Mucosa of rectum (tissue), 2 donors: ENCODE measurements around the gene SMOC2.

Experiments used
- H3K27ac ChIP-seq, 2 donors: one replicate each; pipeline ENCODE4 v1.7.0; 2013; ENCODE audit warnings: inconsistent platforms in 2 of 2, low read depth in 2 of 2, low read length in 2 of 2
- H3K27me3 ChIP-seq, 2 donors: one replicate each; pipeline ENCODE4 v1.7.0; 2013; ENCODE audit warnings: low read length in 2 of 2; ENCODE audit not compliant: control insufficient read depth in 2 of 2, insufficient read depth in 2 of 2
- H3K36me3 ChIP-seq, 2 donors: one replicate each; pipeline ENCODE4 v1.7.0; 2013; ENCODE audit warnings: low read length in 2 of 2; ENCODE audit not compliant: control insufficient read depth in 2 of 2, insufficient read depth in 2 of 2
- H3K4me1 ChIP-seq, 2 donors: one replicate each; pipeline ENCODE4 v1.7.0; 2013; ENCODE audit warnings: low read length in 2 of 2, mild to moderate bottlenecking in 1 of 2; ENCODE audit not compliant: control insufficient read depth in 2 of 2, insufficient read depth in 2 of 2
- H3K4me3 ChIP-seq, 2 donors: one replicate each; pipeline ENCODE4 v1.7.0; 2013; ENCODE audit warnings: low read length in 2 of 2
- H3K9ac ChIP-seq, 2 donors: one replicate each; pipeline ENCODE4 v1.7.0; 2013; ENCODE audit warnings: low read length in 2 of 2, low read depth in 1 of 2, mild to moderate bottlenecking in 1 of 2
- H3K9me3 ChIP-seq, 2 donors: one replicate each; pipeline ENCODE4 v1.7.0; 2013; ENCODE audit warnings: low read length in 2 of 2; ENCODE audit not compliant: control insufficient read depth in 2 of 2
- donor health status: healthy.
- donor health status: Normal muscosa, but diverticular disease.

SMOC2 gene

DNA sequence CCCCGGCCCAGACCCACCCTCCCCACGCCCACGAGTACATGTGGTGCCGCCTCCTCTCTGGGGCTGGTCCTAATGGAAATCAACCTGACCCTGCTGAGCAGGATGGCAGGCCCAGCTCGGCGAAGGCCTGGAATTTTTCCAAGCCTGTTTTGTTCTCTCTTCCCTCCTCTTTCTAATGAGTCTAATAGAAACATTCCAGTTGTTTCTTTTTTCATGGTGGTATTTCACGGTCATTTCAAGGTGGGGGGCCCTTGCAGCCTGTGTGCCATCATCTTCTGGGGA is 16.6 kb downstream of the SMOC2 start:
- Histone ChIP-seq H3K27ac (no peak overlapping the region), H3K9me3 (no peaks in the 10 kb centered on the region), H3K27me3 (no peaks in the 10 kb centered on the region), H3K4me1 (peaks cover 0 to 7% of the 10 kb centered on the region in 2 donors), H3K36me3 (no peaks in the 10 kb centered on the region), H3K9ac (no peak overlapping the region), H3K4me3 (no peak overlapping the region)

DNA sequence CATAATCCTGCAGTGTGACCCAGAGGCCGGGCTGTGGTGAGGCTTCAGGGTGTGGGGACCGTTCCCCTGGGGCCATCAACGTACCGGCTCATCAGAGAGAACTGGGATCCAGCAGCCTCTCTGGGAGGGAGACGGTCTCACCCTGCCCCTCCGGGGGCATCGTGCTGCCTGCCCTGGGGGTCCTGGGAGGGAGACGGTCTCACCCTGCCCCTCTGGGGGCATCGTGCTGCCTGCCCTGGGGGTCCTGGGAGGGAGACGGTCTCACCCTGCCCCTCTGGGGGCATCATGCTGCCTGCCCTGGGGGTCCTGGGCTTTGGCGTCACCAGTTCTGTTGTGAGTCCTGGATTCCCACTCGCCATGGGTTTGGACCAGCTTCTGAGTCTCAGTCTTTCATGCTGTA is 17.1 kb downstream of the SMOC2 start:
- Histone ChIP-seq H3K27ac (no peak overlapping the region), H3K4me1 (peaks cover 0 to 3% of the 10 kb centered on the region in 2 donors), H3K9me3 (no peaks in the 10 kb centered on the region), H3K4me3 (no peak overlapping the region), H3K36me3 (no peaks in the 10 kb centered on the region), H3K9ac (no peak overlapping the region), H3K27me3 (no peaks in the 10 kb centered on the region)

DNA sequence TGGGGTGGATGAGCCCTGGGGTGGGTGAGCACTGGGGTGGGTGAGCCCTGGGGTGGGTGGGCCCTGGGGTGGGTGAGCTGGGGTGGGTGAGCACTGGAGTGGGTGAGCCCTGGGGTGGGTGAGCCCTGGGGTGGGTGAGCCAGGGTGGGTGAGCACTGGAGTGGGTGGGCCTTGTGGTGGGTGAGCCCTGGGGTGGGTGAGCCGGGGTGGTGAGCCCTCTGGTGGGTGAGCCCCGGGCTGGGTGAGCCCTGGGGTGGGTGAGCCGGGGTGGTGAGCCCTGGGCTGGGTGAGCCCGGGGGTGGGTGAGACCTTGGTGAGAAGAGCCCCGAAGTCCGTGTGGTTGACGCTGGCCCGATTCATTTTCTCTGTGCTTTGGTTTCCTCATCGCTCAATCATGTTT is 18.6 kb downstream of the SMOC2 start:
- Histone ChIP-seq H3K27me3 (no peaks in the 10 kb centered on the region), H3K36me3 (no peaks in the 10 kb centered on the region), H3K4me1 (no peaks in the 10 kb centered on the region), H3K9me3 (no peaks in the 10 kb centered on the region), H3K9ac (no peak overlapping the region), H3K27ac (no peak overlapping the region), H3K4me3 (no peak overlapping the region)

DNA sequence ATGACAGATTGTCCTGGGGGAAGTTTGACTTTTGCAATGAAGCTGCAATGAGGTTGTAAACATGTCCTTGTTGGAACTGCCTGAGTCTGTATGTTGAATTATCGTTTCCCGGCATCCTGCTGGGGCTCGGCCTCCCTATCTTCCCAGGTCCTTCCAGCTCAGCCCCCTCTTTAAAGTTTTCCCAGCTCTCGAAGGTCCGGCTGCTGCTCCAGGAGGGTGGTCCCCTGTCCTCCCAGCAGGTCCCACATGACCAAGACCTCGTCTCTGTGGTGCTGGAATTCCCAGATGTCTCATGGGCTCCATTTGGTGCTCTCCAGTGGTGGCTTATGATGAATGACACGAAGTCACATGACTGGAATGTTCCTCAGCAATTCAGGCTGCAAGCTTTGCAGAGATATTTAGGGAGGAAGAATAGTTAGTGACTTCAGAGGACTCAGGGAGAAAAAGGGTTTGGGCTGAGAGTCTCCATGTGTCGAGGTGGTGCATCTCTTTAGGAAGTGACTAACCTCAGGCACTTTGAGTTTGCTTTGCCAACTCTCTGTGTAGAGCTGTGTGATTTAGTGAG is 21.4 kb downstream of the SMOC2 start:
- Histone ChIP-seq H3K9ac (no peak overlapping the region), H3K36me3 (no peaks in the 10 kb centered on the region), H3K27ac (no peak overlapping the region), H3K4me3 (no peak overlapping the region), H3K27me3 (no peaks in the 10 kb centered on the region), H3K4me1 (no peaks in the 10 kb centered on the region), H3K9me3 (no peaks in the 10 kb centered on the region)

DNA sequence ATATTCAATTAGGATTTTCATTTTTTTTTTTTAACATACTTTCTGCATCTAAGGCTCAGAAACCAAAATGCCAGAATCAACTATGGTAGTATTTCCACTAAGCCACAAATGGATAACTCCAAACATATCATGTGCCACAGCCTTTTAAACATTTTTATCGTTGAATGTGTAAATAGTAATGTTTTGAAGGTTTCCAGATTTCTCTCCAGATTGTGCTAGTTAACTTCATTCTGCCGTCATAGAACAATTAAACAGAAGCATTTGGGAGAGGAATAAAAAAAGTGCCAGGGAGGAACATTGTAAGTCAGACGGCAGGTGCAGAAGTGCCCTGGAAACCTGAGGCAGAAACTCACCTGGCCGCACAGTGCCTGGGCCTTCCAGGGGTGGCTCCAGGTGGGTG is 23.6 kb downstream of the SMOC2 start:
- Histone ChIP-seq H3K4me1 (no peaks in the 10 kb centered on the region), H3K9ac (no peak overlapping the region), H3K4me3 (no peak overlapping the region), H3K27ac (no peak overlapping the region), H3K27me3 (no peaks in the 10 kb centered on the region), H3K9me3 (no peaks in the 10 kb centered on the region), H3K36me3 (no peaks in the 10 kb centered on the region)

DNA sequence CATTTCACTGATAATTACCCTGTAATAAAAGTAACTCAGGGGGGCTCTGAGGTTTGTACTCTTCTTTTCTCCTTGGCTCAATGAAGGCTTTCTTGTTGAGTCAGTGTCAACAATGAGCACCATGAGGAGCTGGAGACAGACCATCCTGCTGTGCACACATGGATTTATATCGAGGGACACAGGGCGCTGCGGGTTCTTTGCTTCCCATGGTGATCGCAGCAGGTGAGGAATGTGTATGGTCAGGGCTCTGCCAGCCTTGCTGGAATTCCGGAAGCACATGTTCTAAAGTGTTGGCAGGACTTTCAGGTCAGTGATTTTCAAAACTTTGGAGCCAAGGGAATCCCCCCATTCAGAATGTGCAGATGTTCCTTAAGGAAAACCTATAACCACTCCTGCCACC is 27.1 kb downstream of the SMOC2 start:
- no peak overlapping the region for H3K4me3 ChIP-seq
- H3K27me3 ChIP-seq, result no peaks in the 10 kb centered on the region
- no peak overlapping the region for H3K9ac ChIP-seq
- no peaks in the 10 kb centered on the region for H3K36me3 ChIP-seq
- H3K9me3 ChIP-seq, result no peaks in the 10 kb centered on the region
- no peak overlapping the region for H3K27ac ChIP-seq
- H3K4me1 ChIP-seq, result no peaks in the 10 kb centered on the region

DNA sequence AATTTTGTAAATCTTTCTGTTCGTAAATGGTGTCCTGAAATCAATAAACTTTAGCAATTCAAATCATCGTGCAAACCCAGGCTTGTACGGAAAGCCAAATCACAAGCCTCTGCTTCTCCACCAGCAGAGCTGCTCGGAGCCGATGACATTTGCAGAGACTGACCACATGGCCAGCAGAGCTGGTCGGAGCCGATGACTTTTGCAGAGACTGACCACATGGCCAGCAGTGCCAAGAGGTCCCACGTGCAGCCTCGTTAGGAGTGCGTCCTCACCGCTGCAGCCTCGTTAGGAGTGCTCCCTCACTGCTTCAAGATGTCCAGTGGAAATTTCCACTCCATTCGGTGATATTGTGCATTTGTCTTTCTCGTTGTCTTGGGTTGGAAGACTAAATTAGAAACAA is 28.5 kb downstream of the SMOC2 start:
- Histone ChIP-seq H3K36me3 (no peaks in the 10 kb centered on the region), H3K27me3 (no peaks in the 10 kb centered on the region), H3K27ac (no peak overlapping the region), H3K4me1 (no peaks in the 10 kb centered on the region), H3K9ac (no peak overlapping the region), H3K9me3 (no peaks in the 10 kb centered on the region), H3K4me3 (no peak overlapping the region)

DNA sequence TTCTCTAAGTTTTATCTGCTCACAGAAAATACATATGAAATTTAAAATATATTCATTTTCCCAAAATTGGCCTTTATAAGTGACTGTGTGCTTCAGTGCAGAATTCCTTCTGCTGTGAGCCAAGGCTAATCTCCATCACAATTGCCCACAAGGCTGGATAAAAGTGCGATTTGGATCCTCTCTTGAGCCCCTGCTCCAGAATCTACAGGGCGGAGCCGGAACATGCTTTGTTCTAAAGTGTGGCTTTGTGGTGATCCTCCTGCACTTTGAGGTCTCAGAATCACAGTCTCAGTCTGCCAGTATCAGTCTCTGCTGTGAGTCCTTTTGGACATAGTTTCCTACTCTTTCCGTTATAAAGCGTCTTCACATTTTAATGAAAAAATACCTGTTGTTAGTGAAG is 28.9 kb downstream of the SMOC2 start:
- no peaks in the 10 kb centered on the region for H3K27me3 ChIP-seq
- no peaks in the 10 kb centered on the region for H3K36me3 ChIP-seq
- H3K27ac ChIP-seq, result no peak overlapping the region
- H3K4me3 ChIP-seq, result no peak overlapping the region
- H3K4me1 ChIP-seq, result no peaks in the 10 kb centered on the region
- H3K9me3 ChIP-seq, result no peaks in the 10 kb centered on the region
- H3K9ac ChIP-seq, result no peak overlapping the region

DNA sequence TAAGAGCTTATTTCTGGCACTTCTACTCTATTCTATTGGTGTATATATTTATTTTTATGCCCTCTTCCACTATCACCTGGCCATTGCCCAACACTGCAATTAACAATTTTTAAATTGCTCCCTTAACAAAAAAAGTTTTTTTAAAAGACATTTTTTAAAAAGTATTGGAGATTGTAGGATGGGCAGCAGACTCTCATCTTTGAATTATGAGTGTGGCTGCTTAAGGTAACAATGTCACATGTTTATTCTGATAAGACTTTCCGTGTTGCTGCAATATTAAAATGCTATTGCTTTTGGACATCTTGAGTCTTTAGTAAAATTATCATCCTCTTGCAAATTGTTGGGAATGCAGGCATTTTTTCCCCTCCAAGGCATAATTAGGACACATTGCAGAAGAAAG is 31.4 kb downstream of the SMOC2 start:
- Histone ChIP-seq H3K4me3 (no peak overlapping the region), H3K36me3 (no peaks in the 10 kb centered on the region), H3K27ac (no peak overlapping the region), H3K9ac (no peak overlapping the region), H3K27me3 (no peaks in the 10 kb centered on the region), H3K4me1 (no peaks in the 10 kb centered on the region), H3K9me3 (no peaks in the 10 kb centered on the region)

DNA sequence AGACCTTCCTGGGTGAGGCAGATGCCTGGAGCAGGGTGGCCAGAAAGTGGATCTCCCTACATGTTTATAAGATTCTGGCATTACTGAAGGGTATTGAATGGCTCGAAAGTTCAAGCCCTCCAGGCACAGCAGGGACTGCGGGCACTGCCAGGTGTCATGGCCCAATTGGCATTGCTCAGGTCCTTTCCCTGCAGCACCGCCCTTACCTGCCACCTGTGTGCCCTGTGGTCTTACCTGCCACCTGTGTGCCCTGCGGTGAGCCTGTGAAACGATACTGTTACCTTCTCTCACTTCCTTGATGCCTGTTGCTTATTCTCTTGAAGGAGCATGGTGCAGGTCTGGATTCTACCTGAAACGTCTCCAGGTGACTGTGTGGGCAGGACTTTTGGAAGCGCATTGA is 32.2 kb downstream of the SMOC2 start:
- Histone ChIP-seq H3K4me3 (no peak overlapping the region), H3K27me3 (no peaks in the 10 kb centered on the region), H3K36me3 (no peaks in the 10 kb centered on the region), H3K9me3 (no peaks in the 10 kb centered on the region), H3K4me1 (no peaks in the 10 kb centered on the region), H3K9ac (no peak overlapping the region), H3K27ac (no peak overlapping the region)
